Measurements from ENCODE around the gene FAS.
A peak's percentile ranks its signal among the peaks of the same experiment; 100 is the strongest.

Gene FAS

GRCh38 chr10:88990384-88991160 is at the start of gene FAS:
Gene FAS, plus strand, starts transcription at chr10:88990798. Its CDS starts 79 bp downstream, at chr10:88990877.
- DNase-seq: peak; percentile 37

- DNase-seq: no peak
Observed at GRCh38 chr10:88941026-88941425, 49.6 kb upstream of the FAS start.

GRCh38 chr10:88943778-88944177 is 46.8 kb upstream of the FAS start:
- DNase-seq: no peak

- peak; percentile 72 for DNase-seq
Observed at GRCh38 chr10:88944813-88945212, 45.8 kb upstream of the FAS start.

GRCh38 chr10:88946200-88946599 is 44.4 kb upstream of the FAS start:
- no peak for DNase-seq

- DNase-seq: no peak
Observed at GRCh38 chr10:88946965-88947590, 43.5 kb upstream of the FAS start.

GRCh38 chr10:88949051-88949450 is 41.5 kb upstream of the FAS start:
- no peak for DNase-seq

- no peak for DNase-seq
Observed at GRCh38 chr10:88949912-88950837, 40.4 kb upstream of the FAS start.

GRCh38 chr10:88952647-88953111 is 37.9 kb upstream of the FAS start, which contains the start of gene ACTA2:
Gene ACTA2, minus strand, starts transcription at chr10:88952773. Its CDS starts 3,843 bp downstream, at chr10:88948930.
- DNase-seq: no peak

- DNase-seq: peak; percentile 4
Observed at GRCh38 chr10:88953662-88954061, 36.9 kb upstream of the FAS start.

- DNase-seq: no peak
Observed at GRCh38 chr10:88954458-88955083, 36.0 kb upstream of the FAS start.

GRCh38 chr10:88957381-88957780 is 33.2 kb upstream of the FAS start:
- DNase-seq: no peak

GRCh38 chr10:88958721-88959120 is 31.9 kb upstream of the FAS start:
- no peak for DNase-seq

- DNase-seq: no peak
Observed at GRCh38 chr10:88960802-88961201, 29.8 kb upstream of the FAS start.

GRCh38 chr10:88961266-88961665 is 29.3 kb upstream of the FAS start:
- no peak for DNase-seq

- DNase-seq: peak; percentile 24
Observed at GRCh38 chr10:88962336-88962735, 28.3 kb upstream of the FAS start.

- no peak for DNase-seq
Observed at GRCh38 chr10:88963318-88963717, 27.3 kb upstream of the FAS start.

GRCh38 chr10:88964360-88964759 is 26.2 kb upstream of the FAS start:
- DNase-seq: no peak

- DNase-seq: no peak
Observed at GRCh38 chr10:88964869-88965415, 25.7 kb upstream of the FAS start.

GRCh38 chr10:88966797-88967196 is 23.8 kb upstream of the FAS start:
- no peak for DNase-seq

- DNase-seq: no peak
Observed at GRCh38 chr10:88968391-88968790, 22.2 kb upstream of the FAS start.
